HG03378 (cell line): ENCODE results near the gene RAB40AL.
"Not testable (repeated sequence)": the region's sequence is repeated elsewhere in the genome, so short reads cannot be mapped to it uniquely, and the experiment has no call there.

Experiments
- ATAC-seq: cut with Tn5 transposase; IDR thresholded peaks from one replicate; pipeline ENCODE4 v1.9.1; 2021; ENCODE audit warnings: mild to moderate bottlenecking, moderate library complexity; ENCODE audit not compliant: unreplicated experiment

The RAB40AL gene, protein sequence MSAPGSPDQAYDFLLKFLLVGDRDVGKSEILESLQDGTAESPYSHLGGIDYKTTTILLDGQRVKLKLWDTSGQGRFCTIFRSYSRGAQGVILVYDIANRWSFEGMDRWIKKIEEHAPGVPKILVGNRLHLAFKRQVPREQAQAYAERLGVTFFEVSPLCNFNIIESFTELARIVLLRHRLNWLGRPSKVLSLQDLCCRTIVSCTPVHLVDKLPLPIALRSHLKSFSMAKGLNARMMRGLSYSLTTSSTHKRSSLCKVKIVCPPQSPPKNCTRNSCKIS

DNA sequence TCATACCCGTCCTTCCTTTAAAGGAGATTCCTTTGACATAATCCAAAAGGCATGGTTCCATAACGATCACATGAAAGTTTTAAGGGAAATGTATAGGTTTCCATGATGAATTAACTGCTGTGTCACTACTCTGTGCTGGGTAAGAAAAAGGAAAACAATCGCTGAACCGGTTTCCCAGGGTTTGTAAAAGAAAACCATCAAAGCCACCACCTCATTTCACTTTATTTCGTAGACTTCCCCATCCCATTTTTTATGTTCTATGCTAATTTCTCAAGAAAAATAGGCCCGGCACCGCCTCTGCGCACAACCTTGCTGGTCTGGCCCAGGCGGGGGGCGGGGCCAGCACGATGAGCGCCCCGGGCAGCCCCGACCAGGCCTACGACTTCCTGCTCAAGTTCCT lies at the start of gene RAB40AL:
Gene RAB40AL (plus strand): TSS at position 301 of the 400 bp plus-strand sequence. CDS start 47 bp downstream, at position 348.
- ATAC-seq: not testable (repeated sequence)

DNA sequence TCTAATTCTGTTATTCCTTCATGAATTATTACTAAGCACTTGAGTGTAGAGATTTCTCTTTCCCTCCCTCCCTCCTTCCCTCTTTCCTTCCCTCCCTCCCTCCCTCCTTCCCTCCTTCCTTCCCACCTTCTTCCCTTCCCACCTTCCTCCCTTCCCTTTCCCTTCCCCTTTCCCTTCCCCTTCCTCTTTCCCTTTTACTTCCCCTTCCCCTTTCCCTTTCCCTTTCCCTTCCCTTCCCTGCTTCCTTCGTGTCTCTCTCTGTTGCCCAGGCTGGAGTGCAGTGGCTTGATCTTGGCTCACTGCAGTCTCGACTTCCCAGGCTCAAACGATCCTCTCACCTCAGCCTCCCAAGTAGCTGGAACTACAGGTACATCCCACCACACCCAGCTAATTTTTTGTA lies 49.4 kb upstream of the RAB40AL start:
- ATAC-seq: no peak

DNA sequence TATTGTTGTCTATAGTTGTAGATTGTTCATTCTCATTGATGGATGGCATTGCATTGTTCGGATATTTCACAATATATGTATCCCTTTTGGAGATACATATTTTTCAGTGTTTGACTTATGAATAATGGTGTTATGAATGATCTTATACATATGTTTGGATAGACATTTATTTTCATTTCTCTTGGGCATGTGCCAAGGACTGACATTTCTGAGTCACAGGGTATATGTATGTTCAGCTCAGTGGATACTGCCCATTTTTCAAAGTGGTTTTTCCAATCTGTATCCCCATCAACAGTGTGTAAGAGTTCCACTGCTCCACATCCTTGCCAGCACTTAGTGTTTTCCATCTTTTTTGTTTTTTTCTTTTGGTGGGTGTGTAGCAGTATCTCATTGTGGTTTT lies 45.0 kb upstream of the RAB40AL start:
- no peak for ATAC-seq

DNA sequence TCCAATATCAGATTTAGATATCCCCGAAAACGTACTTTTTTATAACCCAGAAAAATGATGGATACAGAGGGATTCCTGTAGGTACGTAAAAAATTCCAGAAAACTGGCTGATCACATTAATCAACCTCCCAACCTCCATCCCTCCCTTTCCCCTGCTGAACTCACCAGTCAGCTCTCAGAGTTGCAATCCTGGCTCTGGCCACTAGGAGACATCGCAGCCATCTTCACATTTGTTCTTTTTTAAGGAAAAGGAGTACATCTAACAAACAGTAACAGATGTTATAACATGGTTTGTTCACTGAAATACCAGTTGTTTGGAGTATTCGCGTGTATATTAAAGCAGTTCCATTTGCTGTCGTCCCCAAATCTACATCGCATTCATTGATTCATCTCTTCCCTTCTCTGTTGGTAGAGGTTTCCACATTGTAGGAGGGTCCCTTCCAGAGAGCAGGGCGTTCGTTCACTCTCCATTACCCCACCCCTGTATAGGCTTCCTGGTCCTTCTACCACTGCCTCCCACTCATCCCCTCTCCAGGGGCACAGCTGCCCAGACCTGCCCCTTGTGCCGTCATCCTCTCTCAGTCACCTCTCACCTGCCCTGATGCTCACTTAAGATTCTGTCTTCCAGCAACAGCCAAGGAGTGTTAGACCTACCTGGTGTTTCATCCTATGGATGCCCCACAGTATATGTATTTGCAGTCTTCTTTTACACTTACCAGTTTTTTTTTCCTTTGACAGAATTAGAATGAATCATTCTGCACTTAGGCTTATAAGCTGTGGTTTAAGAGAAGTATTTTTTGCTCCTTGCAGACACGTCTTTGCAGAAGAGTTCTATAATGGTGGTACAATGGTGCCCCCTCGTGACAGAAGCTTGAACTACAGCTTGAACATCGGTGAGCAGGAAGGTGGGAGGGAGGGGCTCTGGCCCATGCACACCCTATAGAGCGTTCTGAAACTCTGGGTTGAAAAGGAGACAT lies 36.8 kb upstream of the RAB40AL start:
- peak; percentile 84 for ATAC-seq

DNA sequence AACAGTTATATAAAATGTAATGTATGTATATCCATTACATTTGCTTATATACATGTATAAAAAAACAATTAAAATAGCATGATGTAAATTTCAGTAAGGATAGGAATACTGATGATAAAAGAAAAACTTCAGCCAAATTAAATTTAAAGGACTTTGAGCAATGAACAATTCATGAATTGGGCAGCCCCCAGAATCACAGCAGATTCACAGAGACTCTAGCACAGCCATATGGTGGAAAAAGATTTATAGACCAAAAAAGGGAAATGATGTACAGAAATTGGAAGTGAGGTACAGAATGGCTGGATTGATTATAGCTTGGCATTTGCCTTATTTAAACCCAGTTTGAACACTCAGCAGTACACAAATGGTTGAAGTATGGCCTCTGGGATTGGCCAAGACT lies 34.7 kb upstream of the RAB40AL start:
- no peak for ATAC-seq

DNA sequence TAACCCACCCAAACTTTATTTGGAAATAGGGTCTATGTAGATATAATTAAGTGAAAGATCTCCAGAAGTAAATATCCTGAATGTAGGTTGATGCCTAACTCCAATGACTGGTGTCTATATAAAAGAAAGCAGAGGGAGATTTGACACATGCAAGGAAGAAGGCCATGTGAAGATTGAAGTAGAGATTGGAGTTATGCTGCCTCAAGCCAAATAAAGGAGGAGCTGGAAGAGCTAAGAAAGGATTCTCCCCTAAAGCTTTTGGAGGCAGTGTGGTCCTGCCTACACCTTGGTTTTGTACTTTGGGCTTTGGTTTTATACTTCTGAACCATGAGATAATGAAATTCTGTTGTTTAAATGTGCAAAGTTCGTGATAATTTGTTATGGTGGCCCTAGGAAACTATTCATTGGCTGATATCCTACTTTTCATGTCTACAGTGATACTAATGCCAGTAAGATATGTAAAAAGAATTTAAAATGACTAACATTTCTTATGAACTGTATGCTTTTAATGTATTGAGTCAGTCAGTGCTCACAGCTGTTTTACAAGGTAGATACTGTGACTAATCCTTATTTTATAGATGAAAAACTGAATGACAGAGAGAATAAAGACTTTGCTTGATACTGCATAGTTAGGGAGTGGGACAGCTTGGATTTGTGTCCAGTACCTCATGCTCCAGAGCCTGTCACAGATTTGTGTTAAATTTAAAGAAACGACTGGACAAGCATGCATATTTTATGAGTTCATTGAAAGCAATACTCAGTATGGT lies 5.9 kb upstream of the RAB40AL start:
- ATAC-seq: no peak

DNA sequence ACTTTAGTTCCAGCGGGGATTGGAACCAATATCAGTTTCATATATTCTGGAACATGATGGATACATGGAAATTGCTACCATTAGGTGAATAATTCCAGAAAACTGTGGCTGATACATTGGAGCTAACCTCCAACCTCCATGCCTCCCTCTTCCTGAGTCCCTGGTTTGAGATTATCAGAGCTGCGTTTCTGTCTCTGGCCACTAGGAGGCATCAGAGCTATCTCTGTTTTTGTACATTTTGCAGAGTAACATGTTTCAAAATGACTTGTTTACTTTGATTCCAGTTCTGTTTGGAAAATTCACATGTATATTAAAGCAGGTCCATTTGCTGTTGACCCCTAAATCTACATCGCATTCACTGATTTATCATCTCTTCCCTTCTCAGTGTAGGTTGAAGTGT lies 2.4 kb upstream of the RAB40AL start:
- no peak for ATAC-seq

DNA sequence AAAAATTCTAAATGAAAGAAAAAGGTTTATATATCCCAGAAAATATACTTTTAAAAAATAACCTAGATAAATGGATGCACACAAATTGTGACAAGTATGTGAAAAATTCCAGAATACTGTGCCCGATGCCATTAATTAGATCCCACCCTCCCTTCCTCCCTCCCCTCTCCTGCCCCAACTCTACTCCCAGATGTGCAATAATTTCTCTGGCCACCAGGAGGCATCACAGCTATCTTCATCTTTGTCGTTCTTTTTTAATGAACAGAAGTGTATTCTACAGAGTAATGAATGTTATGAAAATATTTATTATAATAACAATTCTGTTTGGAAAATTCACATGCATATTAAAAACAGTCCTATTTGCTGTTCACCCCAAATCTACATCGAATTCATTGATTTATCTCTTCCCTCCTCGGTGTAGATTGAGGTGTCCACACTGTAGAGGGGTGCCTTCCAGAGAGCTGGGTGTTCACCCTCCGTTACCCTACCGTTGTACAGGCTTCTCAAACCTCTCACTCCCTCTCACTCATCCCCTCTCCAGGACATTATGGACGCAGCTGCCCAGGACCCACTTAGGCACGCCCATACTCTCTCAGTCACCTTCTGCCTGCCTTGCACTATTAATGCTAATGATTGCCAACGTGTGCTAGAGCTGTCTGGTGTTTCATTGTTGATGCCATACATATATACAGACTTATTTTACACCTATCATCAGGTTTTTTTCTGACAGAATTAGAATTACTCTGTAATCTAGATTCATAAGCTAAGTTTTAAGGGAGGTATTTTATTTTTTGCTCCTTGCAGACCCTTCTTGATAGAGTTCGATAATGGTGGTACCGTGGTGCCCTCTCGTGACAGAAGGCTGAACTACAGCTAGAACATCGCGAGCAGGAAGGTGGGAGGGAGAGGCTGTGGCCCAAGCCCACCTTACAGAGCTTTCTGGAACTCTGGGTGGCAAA lies 14.1 kb downstream of the RAB40AL start:
- peak; percentile 71 for ATAC-seq

DNA sequence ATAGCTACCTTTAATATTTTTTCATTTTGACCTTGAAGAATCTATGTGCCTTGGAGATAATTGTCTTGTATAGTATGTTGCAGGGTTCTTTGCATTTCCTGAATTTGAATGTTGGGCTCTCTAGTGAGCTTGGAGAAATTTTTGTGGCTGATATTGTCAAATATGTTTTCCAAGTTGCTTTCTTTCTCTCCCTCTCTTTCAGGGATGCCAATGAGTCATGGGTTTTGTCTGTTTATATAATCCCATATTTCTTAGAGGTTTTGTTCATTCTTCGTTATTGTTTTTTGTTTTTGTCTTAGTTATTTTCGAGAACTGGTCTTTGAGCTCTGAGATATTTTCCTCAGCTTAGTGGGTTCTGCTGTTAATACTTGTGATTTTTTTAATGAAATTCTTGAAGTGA lies 20.7 kb downstream of the RAB40AL start:
- no peak for ATAC-seq

DNA sequence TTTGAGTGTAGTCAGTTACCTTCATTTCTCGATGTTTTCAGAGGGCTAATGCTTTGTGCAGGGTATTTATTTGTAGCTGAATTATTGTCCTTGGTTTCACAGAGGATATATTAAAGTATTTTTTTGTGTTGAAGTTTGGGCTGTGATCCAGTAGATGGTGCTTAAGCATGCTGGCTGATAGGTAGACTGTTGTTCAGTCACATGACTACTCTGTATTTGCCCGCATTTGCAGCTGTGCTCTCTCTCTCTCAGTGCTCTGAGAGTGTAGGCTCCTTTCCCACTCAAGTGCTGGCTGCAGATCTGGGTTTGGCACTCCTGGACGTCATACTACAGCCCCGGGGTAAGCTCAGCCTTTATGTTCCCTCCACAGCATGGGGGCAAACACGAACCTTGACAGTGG lies 21.7 kb downstream of the RAB40AL start:
- ATAC-seq: no peak

DNA sequence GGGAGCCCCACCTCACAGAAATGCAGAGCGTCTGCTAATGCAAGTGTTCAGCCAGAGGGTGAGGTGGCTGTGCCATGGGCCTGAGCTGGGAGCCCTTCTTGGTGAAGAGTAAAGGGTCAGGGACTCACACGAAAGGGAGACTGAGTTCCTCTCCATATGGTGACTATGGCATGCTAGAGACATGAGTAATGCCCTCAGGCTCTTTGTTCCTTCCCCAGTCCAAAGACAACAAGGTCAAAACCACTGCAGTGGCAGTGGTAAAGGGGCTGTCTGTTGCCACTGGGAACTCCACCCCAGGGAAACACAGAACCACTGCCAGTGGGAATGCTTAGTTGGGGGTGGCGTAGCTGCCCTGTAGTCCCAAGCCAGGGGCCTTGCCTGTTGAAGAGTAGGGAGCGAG lies 22.4 kb downstream of the RAB40AL start:
- ATAC-seq: no peak

DNA sequence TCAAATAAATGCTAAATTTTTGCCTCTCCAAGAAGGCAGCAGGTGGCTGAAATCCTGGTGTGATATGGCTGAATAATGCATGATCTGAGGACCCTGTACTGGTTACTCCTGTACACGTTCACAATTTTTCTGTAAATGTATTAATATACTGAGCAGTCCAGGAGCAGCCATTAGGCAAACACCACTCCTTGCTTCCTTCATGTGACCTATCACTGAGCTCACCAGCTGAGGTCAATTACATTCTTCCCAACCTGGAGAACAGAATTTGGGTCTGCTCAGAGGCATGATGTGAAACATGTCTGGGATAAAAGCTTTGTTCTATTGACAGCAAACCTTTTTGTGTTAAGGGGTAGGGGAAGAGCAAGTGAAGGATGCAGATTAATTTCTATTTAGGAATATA lies 26.9 kb downstream of the RAB40AL start:
- no peak for ATAC-seq

DNA sequence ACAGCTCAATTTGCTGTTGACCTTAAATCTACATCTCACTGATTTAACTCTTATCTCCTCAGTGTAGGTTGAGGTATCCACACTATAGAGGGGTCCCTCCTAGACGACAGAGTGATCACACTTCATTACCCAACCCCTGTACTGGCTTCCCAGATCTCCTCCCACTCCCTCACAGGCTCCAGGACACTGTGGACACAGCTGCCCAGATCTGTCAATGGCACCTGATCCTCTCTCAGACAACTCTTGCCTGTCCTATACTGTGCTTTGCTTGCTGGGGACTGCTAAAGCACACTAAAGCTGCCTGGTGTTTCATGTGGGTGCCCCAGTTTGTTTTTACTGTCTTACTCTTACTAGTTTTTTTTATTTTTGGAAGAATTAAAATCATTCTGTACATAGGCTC lies 27.9 kb downstream of the RAB40AL start:
- no peak for ATAC-seq

DNA sequence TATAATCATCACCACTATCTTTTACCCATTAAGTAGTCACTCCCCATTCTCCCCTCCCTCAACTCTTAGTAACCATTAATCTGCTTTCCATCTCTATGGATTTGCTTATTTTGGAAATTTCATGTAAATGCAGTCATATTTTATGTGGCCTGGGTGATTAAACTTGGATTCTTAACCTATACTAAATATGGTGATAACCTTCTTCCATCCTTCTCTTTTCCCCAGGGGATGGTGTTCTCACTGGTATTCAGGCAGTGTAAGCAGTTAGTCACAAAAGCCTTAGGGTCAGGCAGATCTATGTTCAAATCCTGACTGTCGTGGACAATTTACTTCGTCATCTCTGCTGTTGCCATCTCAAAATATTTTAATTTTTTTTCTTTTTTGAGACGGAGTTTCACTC lies 29.6 kb downstream of the RAB40AL start:
- ATAC-seq: no peak

DNA sequence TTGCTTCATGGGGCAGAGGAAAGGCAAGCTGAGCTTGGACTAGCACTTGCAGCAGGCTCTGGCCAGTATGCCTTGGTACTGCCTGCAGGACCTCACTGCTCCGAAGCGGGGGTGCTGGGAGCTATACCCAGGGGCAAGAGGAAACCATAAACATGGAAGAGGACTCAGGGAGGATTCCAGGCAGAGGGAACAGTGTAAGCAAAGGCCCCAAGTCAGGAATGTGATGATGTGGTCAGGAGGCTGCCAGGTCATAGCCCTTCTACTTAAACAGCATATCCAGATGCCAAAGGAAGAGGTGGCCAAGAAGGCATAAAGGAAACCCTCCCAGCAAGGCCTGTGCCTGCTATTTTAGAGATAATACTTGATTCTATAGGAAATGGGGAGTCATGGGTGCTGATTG lies 31.1 kb downstream of the RAB40AL start:
- ATAC-seq: no peak

DNA sequence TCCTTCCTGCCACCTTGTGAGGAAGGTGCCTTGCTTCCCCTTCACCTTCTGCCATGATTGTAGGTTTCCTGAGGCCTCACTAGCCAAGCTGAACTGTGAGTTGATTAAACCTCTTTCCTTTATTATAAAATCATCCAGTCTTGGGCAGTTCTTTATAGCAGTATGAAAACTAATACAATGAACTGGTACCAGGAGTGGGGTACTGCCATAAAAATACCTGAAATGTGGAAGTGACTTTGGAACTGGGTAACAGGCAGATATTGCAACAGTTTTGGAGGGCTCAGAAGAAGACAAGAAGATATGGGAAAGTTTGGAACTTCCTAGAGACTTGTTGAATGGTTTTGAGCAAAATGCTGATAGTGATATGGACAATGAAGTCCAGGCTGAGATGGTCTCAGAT lies 34.5 kb downstream of the RAB40AL start:
- ATAC-seq: not testable (repeated sequence)

DNA sequence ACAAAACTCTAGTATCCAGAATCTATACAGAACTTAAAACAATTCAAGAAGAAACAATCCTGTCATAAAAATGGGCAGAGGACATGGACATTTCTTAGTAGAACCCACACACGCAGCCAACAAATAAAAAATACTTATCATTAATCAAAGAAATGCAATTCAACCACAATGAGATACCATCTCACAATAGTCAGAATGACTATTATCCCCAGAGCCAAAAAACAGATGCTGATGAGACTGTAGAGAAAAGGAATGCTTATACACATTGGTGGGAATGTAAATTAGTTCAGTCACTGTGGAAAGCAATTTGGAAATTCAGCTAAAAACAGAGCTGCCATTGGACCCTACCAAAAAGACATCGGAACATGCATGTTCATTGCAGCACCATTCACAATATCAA lies 37.9 kb downstream of the RAB40AL start:
- no peak for ATAC-seq

DNA sequence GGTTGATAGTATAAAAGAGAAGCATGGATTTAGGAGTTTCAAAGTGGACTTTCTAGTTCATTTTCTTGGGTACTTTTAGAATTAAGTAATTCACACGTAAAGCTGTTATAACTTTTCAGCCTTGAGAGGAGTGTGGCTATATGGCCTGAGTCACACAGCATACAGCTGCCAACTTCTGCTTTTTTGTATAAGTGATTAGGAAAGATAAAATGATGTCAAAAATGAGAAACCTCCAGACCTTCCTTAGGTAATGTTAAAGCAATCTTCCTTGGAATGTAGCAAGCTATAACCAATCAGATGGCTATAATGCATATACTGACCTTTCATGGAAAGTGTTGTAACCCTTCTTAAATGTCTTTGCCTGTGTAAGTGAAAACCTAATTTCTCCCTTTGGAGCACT lies 39.2 kb downstream of the RAB40AL start:
- ATAC-seq: no peak

DNA sequence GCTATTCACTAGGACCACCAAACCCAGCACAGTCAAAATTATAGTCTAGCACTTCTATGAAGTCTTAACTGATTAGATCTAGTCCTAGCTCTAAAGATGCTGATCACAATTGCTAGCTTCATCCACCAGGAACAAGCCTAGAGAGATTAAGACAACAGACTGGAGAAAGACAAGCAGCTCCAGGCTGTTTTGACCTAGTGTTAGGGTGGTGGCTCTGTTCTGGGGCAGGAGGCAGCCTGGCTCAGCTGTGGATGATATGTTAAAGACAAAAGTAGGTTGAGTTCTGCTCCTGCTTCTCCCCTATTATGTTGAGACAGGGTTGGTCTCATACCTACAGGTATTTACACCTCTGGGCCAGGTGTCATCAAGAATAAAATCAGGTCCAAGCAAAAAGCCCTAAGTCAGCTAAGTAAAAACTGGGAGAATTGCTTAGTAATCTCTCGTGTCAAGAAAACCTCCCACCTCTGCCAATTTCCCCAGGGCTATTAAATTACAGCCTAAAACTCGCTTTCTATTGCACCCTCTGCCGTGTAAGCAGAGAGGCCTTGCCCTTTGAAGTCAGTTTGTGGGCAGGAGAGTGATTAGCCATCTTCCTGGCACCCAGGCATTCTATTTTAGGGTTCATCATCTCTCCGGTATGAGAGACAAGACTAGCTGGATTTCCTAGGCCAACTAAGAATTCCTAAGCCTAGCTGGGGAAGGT lies 39.9 kb downstream of the RAB40AL start:
- ATAC-seq: no peak

DNA sequence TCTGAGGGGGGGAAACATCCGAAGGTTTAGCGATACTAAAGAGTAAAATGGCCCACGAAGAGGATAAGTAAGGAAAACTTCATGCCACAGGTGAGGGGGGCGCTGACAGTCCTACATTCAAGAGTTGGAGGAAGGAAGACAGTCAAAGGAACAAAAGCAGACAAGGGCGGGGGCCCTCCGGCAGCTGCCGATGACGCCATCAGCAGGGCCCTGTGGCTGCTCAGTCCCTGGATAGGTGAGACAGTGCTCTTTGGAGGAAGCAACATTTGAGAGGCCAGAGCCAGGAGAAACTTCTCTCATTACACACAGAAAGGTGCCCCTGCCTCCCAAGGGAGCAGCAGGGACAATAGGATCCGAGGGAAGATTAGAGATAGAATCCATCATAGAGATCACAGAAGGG lies 41.5 kb downstream of the RAB40AL start:
- ATAC-seq: no peak
